Esophagus muscularis mucosa (tissue), 4 donors: Measurements from ENCODE around the gene SMC6. TPM values are rescaled to one million over a fixed set of nuclear protein-coding genes. Genes with fewer than 3 reads are reported as not detected.

Experiments used
- DNase-seq: peaks from one replicate; pipeline ENCODE4 v3.0.0-alpha.2; 2017; ENCODE audit errors: extremely low spot score
- H3K27ac ChIP-seq, 4 donors: fragments of 200-600 bp; sonication (generic); replicated peaks in 1 of 4; 1 replicate in 3 of 4; 2 replicates in 1 of 4; pipeline ENCODE4 v1.5.1; 2016 to 2019; ENCODE audit warnings: mild to moderate bottlenecking in 1 of 4
- H3K27me3 ChIP-seq, 4 donors: fragments of 200-600 bp; sonication (generic); one replicate each; pipeline versions ENCODE4 v1.5.1 to v1.6.0; 2016 to 2019
- H3K36me3 ChIP-seq, 4 donors: fragments of 200-600 bp; sonication (generic); one replicate each; pipeline ENCODE4 v1.5.1; 2016 to 2019
- H3K4me1 ChIP-seq, 4 donors: fragments of 200-600 bp; sonication (generic); one replicate each; pipeline ENCODE4 v1.5.1; 2016 to 2019
- H3K4me3 ChIP-seq, 4 donors: fragments of 200-600 bp; sonication (generic); 1 replicate in 2 of 4; 2 replicates in 2 of 4; pipeline ENCODE4 v1.5.1; 2016 to 2019; ENCODE audit warnings: mild to moderate bottlenecking in 4 of 4, moderate library complexity in 1 of 4
- H3K9me3 ChIP-seq, 4 donors: fragments of 200-600 bp; sonication (generic); 1 replicate in 3 of 4; 2 replicates in 1 of 4; pipeline ENCODE4 v1.5.1; 2016 to 2019
- EP300 ChIP-seq: sonication (generic); formaldehyde crosslinking; IDR thresholded peaks from one replicate; pipeline ENCODE4 v1.6.1; 2017; ENCODE audit warnings: antibody characterized with exemption
- POLR2A ChIP-seq: fragments of 450-650 bp; IDR thresholded peaks from one replicate; pipeline ENCODE4 v1.6.1; 2017; ENCODE audit warnings: antibody characterized with exemption, moderate library complexity, mild to moderate bottlenecking, low read depth
- POLR2AphosphoS5 ChIP-seq, 2 donors: sonication (generic); formaldehyde crosslinking; IDR thresholded peaks; one replicate each; pipeline ENCODE4 v1.6.1; 2017; ENCODE audit warnings: antibody characterized with exemption in 2 of 2
- WGBS: methylation state at CpG from one replicate; pipeline ENCODE4 v1.1.5; 2018; 5-methylcytosine and 5-hydroxymethylcytosine counted together
- intact Hi-C: fragments of 100-400 bp; cut with DNase I; formaldehyde crosslinking; loops from one replicate; pipeline ENCODE4 v1.15.1; 2023
- total RNA-seq, 4 donors: library from RNA; depleted of rRNA; stranded (reverse); fragments of >200 nt; gene quantifications; one replicate each; pipeline versions ENCODE4 v1.1.0 to v1.2.1, GENCODE V29; 2016
- TF ChIP-seq, protein P1 (sequence below), 3 experiments: fragments of 200-600 bp in 2 of 3; fragments of 450-650 bp in 1 of 3; sonication (generic) in 2 of 3; IDR thresholded peaks; one replicate each; pipeline ENCODE4 v1.5.1; 2017 to 2019; ENCODE audit warnings: antibody characterized with exemption in 3 of 3, mild to moderate bottlenecking in 2 of 3, moderate library complexity in 1 of 3

SMC6 gene
- total RNA-seq, 4 donors from 2014 or later: 8.1 to 11.1 (median 9.7) TPM

DNA sequence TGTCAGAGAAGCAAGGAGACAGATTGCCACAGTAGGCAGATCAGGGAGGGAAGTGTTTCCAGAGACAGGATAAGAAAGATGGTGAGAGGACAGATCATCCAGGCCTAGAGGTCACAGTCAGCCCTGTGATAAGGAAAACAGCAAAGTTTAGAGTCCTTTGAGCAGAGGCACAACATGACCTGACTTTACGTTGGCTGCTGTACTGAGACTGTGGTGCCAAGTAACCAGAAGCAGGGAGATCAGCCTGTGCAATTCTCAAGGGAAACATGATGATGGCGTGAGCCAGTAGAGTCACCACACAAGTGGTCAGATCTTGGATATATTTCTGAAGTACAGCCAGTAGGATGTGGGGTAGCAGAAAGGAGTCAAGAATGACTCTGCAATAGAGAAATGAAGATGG, 43.7 kb downstream of the SMC6 start:
- Histone ChIP-seq H3K36me3 (peaks cover 26 to 88% (median 60%) of the 10 kb centered on the region in 4 donors), H3K9me3 (no peaks in the 10 kb centered on the region), H3K27me3 (no peaks in the 10 kb centered on the region), H3K4me1 (no peaks in the 10 kb centered on the region), H3K27ac (no peak overlapping the region), H3K4me3 (no peak overlapping the region)
- 79% methylated on average over 2 of the region's 2 CpGs for WGBS
- TF ChIP-seq EP300 (no peak), POLR2A (no peak), POLR2AphosphoS5 (IDR thresholded peaks at IDR 0.05) (no peak)
- TF ChIP-seq, protein P1, sequence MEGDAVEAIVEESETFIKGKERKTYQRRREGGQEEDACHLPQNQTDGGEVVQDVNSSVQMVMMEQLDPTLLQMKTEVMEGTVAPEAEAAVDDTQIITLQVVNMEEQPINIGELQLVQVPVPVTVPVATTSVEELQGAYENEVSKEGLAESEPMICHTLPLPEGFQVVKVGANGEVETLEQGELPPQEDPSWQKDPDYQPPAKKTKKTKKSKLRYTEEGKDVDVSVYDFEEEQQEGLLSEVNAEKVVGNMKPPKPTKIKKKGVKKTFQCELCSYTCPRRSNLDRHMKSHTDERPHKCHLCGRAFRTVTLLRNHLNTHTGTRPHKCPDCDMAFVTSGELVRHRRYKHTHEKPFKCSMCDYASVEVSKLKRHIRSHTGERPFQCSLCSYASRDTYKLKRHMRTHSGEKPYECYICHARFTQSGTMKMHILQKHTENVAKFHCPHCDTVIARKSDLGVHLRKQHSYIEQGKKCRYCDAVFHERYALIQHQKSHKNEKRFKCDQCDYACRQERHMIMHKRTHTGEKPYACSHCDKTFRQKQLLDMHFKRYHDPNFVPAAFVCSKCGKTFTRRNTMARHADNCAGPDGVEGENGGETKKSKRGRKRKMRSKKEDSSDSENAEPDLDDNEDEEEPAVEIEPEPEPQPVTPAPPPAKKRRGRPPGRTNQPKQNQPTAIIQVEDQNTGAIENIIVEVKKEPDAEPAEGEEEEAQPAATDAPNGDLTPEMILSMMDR (IDR thresholded peaks at IDR 0.05): no peak
- no peak for DNase-seq
- intact Hi-C loops: loop anchor here (10.0 kb wide), 1 partner anchor 125 kb away; no protein-coding TSS in a partner anchor

DNA sequence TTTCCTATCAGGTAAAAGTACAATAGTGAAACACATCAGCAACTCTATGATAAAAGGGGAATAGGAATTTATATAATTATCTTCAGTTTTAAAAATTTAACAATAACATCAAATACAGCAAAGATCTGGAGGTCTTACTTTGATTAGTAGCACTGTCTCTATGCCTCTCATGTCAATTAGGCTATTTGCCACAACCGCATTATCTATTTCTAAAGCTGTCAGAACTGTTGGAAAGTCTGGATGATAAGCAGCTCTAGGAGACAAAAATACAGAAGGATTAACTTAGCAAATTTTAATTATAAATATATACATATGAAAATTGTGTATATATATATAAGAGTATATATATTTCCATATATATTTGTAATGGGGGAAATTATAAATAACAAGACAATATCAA, 45.1 kb downstream of the SMC6 start:
- no peaks in the 10 kb centered on the region for H3K27me3 ChIP-seq
- H3K36me3 ChIP-seq: peaks cover 16 to 88% (median 54%) of the 10 kb centered on the region in 4 donors
- intact Hi-C loops: no loop called here
- WGBS: 100% methylated on average over 1 of the region's 1 CpG
- no peak for DNase-seq
- H3K4me3 ChIP-seq: no peak overlapping the region
- H3K27ac ChIP-seq: no peak overlapping the region
- H3K4me1 ChIP-seq: no peaks in the 10 kb centered on the region
- no peaks in the 10 kb centered on the region for H3K9me3 ChIP-seq
- TF ChIP-seq POLR2AphosphoS5 (IDR thresholded peaks at IDR 0.05) (no peak), EP300 (no peak), POLR2A (no peak)
- TF ChIP-seq, protein P1 (IDR thresholded peaks at IDR 0.05): no peak

DNA sequence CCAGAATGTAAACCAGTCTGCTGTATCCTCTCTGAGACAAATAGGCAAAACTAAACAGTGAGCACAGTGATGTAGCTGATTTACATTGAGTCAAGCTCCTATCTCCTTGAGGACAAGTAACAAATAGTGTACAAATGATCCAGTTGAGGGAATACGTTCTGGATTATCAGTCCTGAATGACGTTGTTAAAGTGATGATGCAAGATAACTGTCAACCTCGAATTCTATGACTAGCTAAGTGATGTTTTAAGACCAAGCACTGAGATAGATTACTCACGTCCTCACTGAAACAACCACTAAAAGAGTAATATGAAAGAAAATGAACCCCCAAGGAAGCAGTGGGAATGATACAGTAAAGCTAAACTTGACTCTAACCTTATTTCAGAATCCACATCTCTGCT, 46.8 kb downstream of the SMC6 start:
- 89% methylated on average over 4 of the region's 4 CpGs for WGBS
- DNase-seq: no peak
- Histone ChIP-seq H3K36me3 (peaks cover 11 to 88% (median 51%) of the 10 kb centered on the region in 4 donors), H3K9me3 (no peaks in the 10 kb centered on the region), H3K4me1 (no peaks in the 10 kb centered on the region), H3K27ac (no peak overlapping the region), H3K4me3 (no peak overlapping the region), H3K27me3 (no peaks in the 10 kb centered on the region)
- TF ChIP-seq EP300 (no peak), POLR2A (no peak), POLR2AphosphoS5 (IDR thresholded peaks at IDR 0.05) (no peak)
- TF ChIP-seq, protein P1 (IDR thresholded peaks at IDR 0.05): no peak
- intact Hi-C loops: no loop called here

DNA sequence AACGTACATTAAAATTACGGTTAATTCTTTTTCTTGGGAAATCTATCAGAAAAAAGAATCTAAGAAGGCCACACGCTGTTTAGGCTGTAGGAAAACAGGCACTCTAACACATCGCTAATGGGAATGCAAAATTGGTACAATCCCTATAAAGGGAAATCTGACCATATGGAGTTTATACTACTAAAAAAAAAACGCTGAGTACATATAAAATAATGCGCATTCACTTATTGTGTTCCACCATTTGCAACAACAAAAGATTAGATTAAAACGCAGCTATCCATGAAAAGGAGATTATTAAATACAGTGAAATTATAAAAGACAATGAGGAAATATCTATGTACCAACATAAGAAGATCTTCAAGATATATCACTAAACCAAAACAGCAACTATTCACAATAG, 62.8 kb downstream of the SMC6 start:
- no peak overlapping the region for H3K4me3 ChIP-seq
- peaks cover 15 to 73% (median 43%) of the 10 kb centered on the region in 4 donors for H3K36me3 ChIP-seq
- 99% methylated on average over 7 of the region's 7 CpGs for WGBS
- no peaks in the 10 kb centered on the region for H3K27me3 ChIP-seq
- H3K9me3 ChIP-seq: no peaks in the 10 kb centered on the region
- intact Hi-C loops: no loop called here
- no peaks in the 10 kb centered on the region for H3K4me1 ChIP-seq
- DNase-seq: no peak
- TF ChIP-seq POLR2A (no peak), POLR2AphosphoS5 (IDR thresholded peaks at IDR 0.05) (no peak), EP300 (no peak)
- TF ChIP-seq, protein P1 (IDR thresholded peaks at IDR 0.05): no peak
- no peak overlapping the region for H3K27ac ChIP-seq

DNA sequence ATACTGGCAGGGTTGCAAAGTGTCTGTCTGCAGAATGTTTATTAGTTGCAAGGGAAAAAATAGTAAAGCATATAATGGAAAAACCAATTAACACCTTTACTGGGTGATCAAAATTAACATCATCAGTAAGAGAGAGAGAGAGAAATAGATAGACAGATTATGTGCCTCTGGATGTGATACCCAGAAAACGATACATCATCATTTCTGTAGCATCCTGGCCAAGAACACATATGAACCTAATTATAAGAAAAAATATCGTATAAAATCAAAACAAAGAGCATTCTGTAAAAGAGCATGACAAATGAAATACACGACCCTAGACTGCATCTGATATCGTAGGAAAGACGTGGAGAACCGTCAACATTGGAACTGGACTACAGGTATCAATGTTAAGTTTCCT, 64.6 kb downstream of the SMC6 start:
- 89% methylated on average over 6 of the region's 6 CpGs for WGBS
- H3K9me3 ChIP-seq: no peaks in the 10 kb centered on the region

More for the DNA sequence above, 64.6 kb downstream of the SMC6 start:
- TF ChIP-seq POLR2AphosphoS5 (IDR thresholded peaks at IDR 0.05): no peak
- no peak for DNase-seq
- intact Hi-C loops: no loop called here
- Histone ChIP-seq H3K36me3 (peaks cover 5 to 63% (median 34%) of the 10 kb centered on the region in 4 donors), H3K4me1 (no peaks in the 10 kb centered on the region), H3K4me3 (no peak overlapping the region), H3K27me3 (no peaks in the 10 kb centered on the region), H3K27ac (no peak overlapping the region)
